ENCODE results near the gene EHD2. TPM values are rescaled to one million over a fixed set of nuclear protein-coding genes. Genes with fewer than 3 reads are reported as not detected.
A peak's percentile ranks its signal among the peaks of the same experiment; 100 is the strongest.
"Not testable (repeated sequence)": the region's sequence is repeated elsewhere in the genome, so short reads cannot be mapped to it uniquely, and the experiment has no call there.

EHD2 gene
- total RNA-seq, 1 donor from 2014 or later, result 1.4 TPM

GRCh38 chr19:47778049-47778953 lies 65.1 kb downstream of the EHD2 start, which contains the start of gene SELENOW:
TSS of gene SELENOW (plus strand) at chr19:47778703. CDS start at chr19:47778786, 83 bp downstream.
- DNase-seq (ENCODE audit: low spot score), result peak; percentile 74
- Mint-ChIP-seq H3K9me3 (no peaks in the 10 kb centered on the region), H3K27ac (peak within 1 kb of the TSS; percentile 91), H3K4me1 (ENCODE audit: low read depth) (peaks cover 9% of the 10 kb centered on the region), H3K27me3 (ENCODE audit: low read depth) (no peaks in the 10 kb centered on the region), H3K36me3 (ENCODE audit: low read depth) (peaks cover 22% of the 10 kb centered on the region), H3K4me3 (ENCODE audit: low read depth) (peak within 1 kb of the TSS; percentile 95)
- intact Hi-C loops (cut with micrococcal nuclease), result no loop called here

GRCh38 chr19:47778954-47779351 lies 65.7 kb downstream of the EHD2 start:
- no peak for DNase-seq (ENCODE audit: low spot score)
- Mint-ChIP-seq H3K4me3 (ENCODE audit: low read depth) (peak overlapping the region; percentile 95), H3K27me3 (ENCODE audit: low read depth) (no peaks in the 10 kb centered on the region), H3K27ac (peak overlapping the region; percentile 70), H3K4me1 (ENCODE audit: low read depth) (peaks cover 9% of the 10 kb centered on the region), H3K9me3 (no peaks in the 10 kb centered on the region), H3K36me3 (ENCODE audit: low read depth) (peaks cover 26% of the 10 kb centered on the region)
- intact Hi-C loops (cut with micrococcal nuclease), result no loop called here

- peaks cover 9% of the 10 kb centered on the region for H3K4me1 Mint-ChIP-seq (ENCODE audit: low read depth)
- DNase-seq (ENCODE audit: low spot score), result no peak
- H3K9me3 Mint-ChIP-seq, result no peaks in the 10 kb centered on the region
These were observed 66.4 kb downstream of the EHD2 start for GRCh38 chr19:47779524-47780214.

GRCh38 chr19:47780215-47780551 lies 67.0 kb downstream of the EHD2 start:
- intact Hi-C loops (cut with micrococcal nuclease), result loop anchor here (10.0 kb wide), 1 partner anchor 65 kb away; the partner anchor contains the start of gene EHD2
- Mint-ChIP-seq H3K27ac (peak overlapping the region; percentile 63), H3K4me3 (ENCODE audit: low read depth) (peak overlapping the region; percentile 95), H3K4me1 (ENCODE audit: low read depth) (peaks cover 9% of the 10 kb centered on the region), H3K9me3 (no peaks in the 10 kb centered on the region), H3K36me3 (ENCODE audit: low read depth) (peaks cover 34% of the 10 kb centered on the region), H3K27me3 (ENCODE audit: low read depth) (no peaks in the 10 kb centered on the region)
- no peak for DNase-seq (ENCODE audit: low spot score)

More at GRCh38 chr19:47779524-47780214, 66.4 kb downstream of the EHD2 start:
- H3K36me3 Mint-ChIP-seq (ENCODE audit: low read depth), result peaks cover 33% of the 10 kb centered on the region
- no peaks in the 10 kb centered on the region for H3K27me3 Mint-ChIP-seq (ENCODE audit: low read depth)
- intact Hi-C loops (cut with micrococcal nuclease), result loop anchor here (10.0 kb wide), 1 partner anchor 65 kb away; the partner anchor contains the start of gene EHD2
- peak overlapping the region; percentile 95 for H3K4me3 Mint-ChIP-seq (ENCODE audit: low read depth)
- H3K27ac Mint-ChIP-seq, result peak overlapping the region; percentile 70

GRCh38 chr19:47781590-47782262 lies 68.5 kb downstream of the EHD2 start:
- no peak for DNase-seq (ENCODE audit: low spot score)
- intact Hi-C loops (cut with micrococcal nuclease), result loop anchor here (10.0 kb wide), 1 partner anchor 67 kb away; the partner anchor contains the start of gene EHD2
- Mint-ChIP-seq H3K4me1 (ENCODE audit: low read depth) (peaks cover 9% of the 10 kb centered on the region), H3K36me3 (ENCODE audit: low read depth) (peaks cover 37% of the 10 kb centered on the region), H3K4me3 (ENCODE audit: low read depth) (no peak overlapping the region), H3K9me3 (no peaks in the 10 kb centered on the region), H3K27me3 (ENCODE audit: low read depth) (no peaks in the 10 kb centered on the region), H3K27ac (no peak overlapping the region)

GRCh38 chr19:47786566-47786965 lies 73.3 kb downstream of the EHD2 start:
- Mint-ChIP-seq H3K9me3 (no peaks in the 10 kb centered on the region), H3K4me3 (ENCODE audit: low read depth) (no peak overlapping the region), H3K4me1 (ENCODE audit: low read depth) (peaks cover 2% of the 10 kb centered on the region), H3K27me3 (ENCODE audit: low read depth) (no peaks in the 10 kb centered on the region), H3K36me3 (ENCODE audit: low read depth) (peaks cover 26% of the 10 kb centered on the region), H3K27ac (no peak overlapping the region)
- intact Hi-C loops (cut with micrococcal nuclease), result loop anchor here (10.0 kb wide), 1 partner anchor 72 kb away; the partner anchor contains the start of gene EHD2
- DNase-seq (ENCODE audit: low spot score), result no peak

- H3K9me3 Mint-ChIP-seq; H3K27me3 Mint-ChIP-seq (ENCODE audit: low read depth); H3K4me1 Mint-ChIP-seq (ENCODE audit: low read depth); DNase-seq (ENCODE audit: low spot score); H3K4me3 Mint-ChIP-seq (ENCODE audit: low read depth); H3K27ac Mint-ChIP-seq: not testable (repeated sequence)
- intact Hi-C loops (cut with micrococcal nuclease), result loop anchor here (10.0 kb wide), 1 partner anchor 73 kb away; the partner anchor contains the start of gene EHD2
- H3K36me3 Mint-ChIP-seq (ENCODE audit: low read depth), result peaks cover 22% of the 10 kb centered on the region
These were observed 74.1 kb downstream of the EHD2 start for GRCh38 chr19:47787307-47787706.

GRCh38 chr19:47789811-47790210 lies 76.6 kb downstream of the EHD2 start:
- H3K4me1 Mint-ChIP-seq (ENCODE audit: low read depth), result not testable (repeated sequence)
- intact Hi-C loops (cut with micrococcal nuclease), result loop anchor here (10.0 kb wide), 1 partner anchor 75 kb away; the partner anchor contains the start of gene EHD2

GRCh38 chr19:47790398-47790814 lies 77.2 kb downstream of the EHD2 start:
- Mint-ChIP-seq H3K4me1 (ENCODE audit: low read depth) (peaks cover 2% of the 10 kb centered on the region), H3K27me3 (ENCODE audit: low read depth) (no peaks in the 10 kb centered on the region), H3K9me3 (peaks cover 5% of the 10 kb centered on the region), H3K36me3 (ENCODE audit: low read depth) (peaks cover 4% of the 10 kb centered on the region), H3K27ac (no peak overlapping the region), H3K4me3 (ENCODE audit: low read depth) (no peak overlapping the region)
- DNase-seq (ENCODE audit: low spot score), result peak; percentile 62
- intact Hi-C loops (cut with micrococcal nuclease), result no loop called here

More at GRCh38 chr19:47789811-47790210, 76.6 kb downstream of the EHD2 start:
- not testable (repeated sequence) for H3K27ac Mint-ChIP-seq; H3K27me3 Mint-ChIP-seq (ENCODE audit: low read depth); H3K36me3 Mint-ChIP-seq (ENCODE audit: low read depth); DNase-seq (ENCODE audit: low spot score); H3K9me3 Mint-ChIP-seq; H3K4me3 Mint-ChIP-seq (ENCODE audit: low read depth)

- peaks cover 2% of the 10 kb centered on the region for H3K4me1 Mint-ChIP-seq (ENCODE audit: low read depth)
- no peak overlapping the region for H3K27ac Mint-ChIP-seq
- no peak for DNase-seq (ENCODE audit: low spot score)
- no peaks in the 10 kb centered on the region for H3K27me3 Mint-ChIP-seq (ENCODE audit: low read depth)
- intact Hi-C loops (cut with micrococcal nuclease), result no loop called here
- peaks cover 3% of the 10 kb centered on the region for H3K36me3 Mint-ChIP-seq (ENCODE audit: low read depth)
- peaks cover 5% of the 10 kb centered on the region for H3K9me3 Mint-ChIP-seq
- H3K4me3 Mint-ChIP-seq (ENCODE audit: low read depth), result no peak overlapping the region
These were observed 79.4 kb downstream of the EHD2 start for GRCh38 chr19:47792616-47793015.

Measured in activated T-helper 2 cell treated with anti-CD3 and anti-CD28 coated beads, Interferon-gamma antibody, Interleukin-2, Interleukin-4, amounts not matched to agents 10 μg/mL and 5 μg/mL and 100 μg/mL, durations not matched to agents 14 hours and 24 hours and 36 hours (primary cell).